Smooth muscle cell (in vitro differentiated cells): ENCODE measurements around the gene AUNIP. TPM values are rescaled to one million over a fixed set of nuclear protein-coding genes. Genes with fewer than 3 reads are reported as not detected.

ENCODE experiments used
- DNase-seq: peaks from one replicate; lab custom pipeline; 2025; ENCODE audit not compliant: unreplicated experiment; lab: John Stamatoyannopoulos, UW
- H2AFZ ChIP-seq: fragments of 200-600 bp; sonication (generic); 2 replicates; pipeline ENCODE4 v1.6.0; 2016; ENCODE audit warnings: antibody characterized with exemption, low read depth, mild to moderate bottlenecking
- H3F3A ChIP-seq: fragments of 200-600 bp; sonication (generic); 2 replicates; pipeline ENCODE4 v1.6.0; 2017; ENCODE audit warnings: antibody characterized with exemption, low read depth
- H3K27ac ChIP-seq: fragments of 200-600 bp; sonication (generic); 2 replicates; pipeline ENCODE4 v1.5.1; 2016; ENCODE audit warnings: low read depth, mild to moderate bottlenecking
- H3K27me3 ChIP-seq: fragments of 200-600 bp; sonication (generic); 2 replicates; pipeline ENCODE4 v1.6.1; 2016; ENCODE audit warnings: low read depth, mild to moderate bottlenecking
- H3K36me3 ChIP-seq: fragments of 200-600 bp; sonication (generic); 2 replicates; pipeline ENCODE4 v1.5.1; 2016; ENCODE audit warnings: low read depth
- H3K4me1 ChIP-seq: fragments of 200-600 bp; sonication (generic); 2 replicates; pipeline ENCODE4 v1.5.1; 2016; ENCODE audit warnings: low read depth
- H3K4me2 ChIP-seq: fragments of 200-600 bp; sonication (generic); 2 replicates; pipeline ENCODE4 v1.6.0; 2016; ENCODE audit warnings: mild to moderate bottlenecking
- H3K4me3 ChIP-seq: fragments of 200-600 bp; sonication (generic); 2 replicates; pipeline ENCODE4 v1.5.1; 2016; ENCODE audit warnings: mild to moderate bottlenecking
- H3K79me2 ChIP-seq: fragments of 200-600 bp; sonication (generic); 2 replicates; pipeline ENCODE4 v1.6.0; 2016; ENCODE audit warnings: low read depth, mild to moderate bottlenecking
- H3K9ac ChIP-seq: fragments of 200-600 bp; sonication (generic); 2 replicates; pipeline ENCODE4 v1.6.0; 2016; ENCODE audit warnings: low read depth
- H3K9me3 ChIP-seq: fragments of 200-600 bp; sonication (generic); replicated peaks from 2 replicates; pipeline ENCODE4 v1.5.1; 2016; ENCODE audit warnings: low read depth
- H4K20me1 ChIP-seq: fragments of 200-600 bp; sonication (generic); 2 replicates; pipeline ENCODE4 v1.6.0; 2016; ENCODE audit warnings: low read depth
- CTCF ChIP-seq: fragments of 200-600 bp; sonication (generic); IDR thresholded peaks from 2 replicates; pipeline ENCODE4 v1.5.1; 2017; ENCODE audit warnings: borderline replicate concordance, mild to moderate bottlenecking, antibody characterized with exemption; ENCODE audit not compliant: insufficient read depth, poor library complexity, severe bottlenecking
- WGBS: methylation state at CpG from one replicate; pipeline ENCODE4 v1.1.7; 2016; ENCODE audit warnings: low lambda C conversion rate; 5-methylcytosine and 5-hydroxymethylcytosine counted together
- polyA plus RNA-seq: library from polyadenylated mRNA; unstranded; fragments of >200 nt; fragmentation: Nextera tagmentation; extraction: Ambion mirVana; gene quantifications from 2 replicates; pipeline ENCODE4 v1.2.1, GENCODE V29; 2016
- total RNA-seq: library from RNA; depleted of rRNA; stranded (reverse); fragments of >200 nt; gene quantifications from 2 replicates; pipeline ENCODE4 v1.2.3, GENCODE V29; 2014

The AUNIP gene
- total and polyA plus RNA-seq, 2 experiments from 2014 or later: 0.18 to 1.3 TPM

GRCh38 chr1:25837262-25837875, 21.9 kb downstream of the AUNIP start:
- Histone ChIP-seq H4K20me1 (no peaks in the 10 kb centered on the region), H3K9me3 (no peaks in the 10 kb centered on the region), H3K27ac (no peak overlapping the region), H3F3A (peaks cover 17% of the 10 kb centered on the region), H3K4me1 (no peaks in the 10 kb centered on the region), H2AFZ (no peak overlapping the region), H3K9ac (no peak overlapping the region), H3K4me3 (no peak overlapping the region), H3K4me2 (no peak overlapping the region), H3K79me2 (no peaks in the 10 kb centered on the region), H3K27me3 (no peaks in the 10 kb centered on the region), H3K36me3 (no peaks in the 10 kb centered on the region)
- no peak for DNase-seq
- 88% methylated on average over 1 of the region's 1 CpG for WGBS
- TF ChIP-seq CTCF: peak; percentile 22

- no peaks in the 10 kb centered on the region for H3K27me3 ChIP-seq
- H3K4me3 ChIP-seq: no peak overlapping the region
- no peaks in the 10 kb centered on the region for H4K20me1 ChIP-seq
- peaks cover 3% of the 10 kb centered on the region for H3K36me3 ChIP-seq
- no peak overlapping the region for H3K9ac ChIP-seq
- no peaks in the 10 kb centered on the region for H3K79me2 ChIP-seq
- H3F3A ChIP-seq: peaks cover 17% of the 10 kb centered on the region
- H3K4me1 ChIP-seq: no peaks in the 10 kb centered on the region
- H3K9me3 ChIP-seq: no peaks in the 10 kb centered on the region
- no peak overlapping the region for H2AFZ ChIP-seq
- no peak for DNase-seq
- 74% methylated on average over 3 of the region's 3 CpGs for WGBS
- no peak overlapping the region for H3K27ac ChIP-seq
- TF ChIP-seq CTCF: no peak
- no peak overlapping the region for H3K4me2 ChIP-seq
Observed at GRCh38 chr1:25836695-25837094, 22.6 kb downstream of the AUNIP start.

- Histone ChIP-seq H3K9me3 (no peaks in the 10 kb centered on the region), H3K4me2 (no peak overlapping the region), H3K36me3 (peaks cover 19% of the 10 kb centered on the region), H3F3A (peaks cover 17% of the 10 kb centered on the region), H3K27me3 (no peaks in the 10 kb centered on the region), H3K27ac (peak overlapping the region; percentile 65), H2AFZ (no peak overlapping the region), H4K20me1 (no peaks in the 10 kb centered on the region), H3K9ac (no peak overlapping the region), H3K4me1 (no peaks in the 10 kb centered on the region), H3K79me2 (no peaks in the 10 kb centered on the region), H3K4me3 (no peak overlapping the region)
- no peak for TF ChIP-seq CTCF
- WGBS: 76% methylated on average over 3 of the region's 3 CpGs
- DNase-seq: no peak
Observed at GRCh38 chr1:25834894-25835293, 24.4 kb downstream of the AUNIP start.

- 99% methylated on average over 5 of the region's 5 CpGs for WGBS
- H3K36me3 ChIP-seq: peaks cover 24% of the 10 kb centered on the region
- no peak for DNase-seq
Observed at GRCh38 chr1:25833158-25833557, 26.1 kb downstream of the AUNIP start.

More at GRCh38 chr1:25833158-25833557, 26.1 kb downstream of the AUNIP start:
- H3K27ac ChIP-seq: no peak overlapping the region
- H3K9ac ChIP-seq: no peak overlapping the region
- no peak overlapping the region for H3K4me2 ChIP-seq
- H3F3A ChIP-seq: peaks cover 17% of the 10 kb centered on the region
- H3K79me2 ChIP-seq: no peaks in the 10 kb centered on the region
- no peaks in the 10 kb centered on the region for H3K27me3 ChIP-seq
- no peaks in the 10 kb centered on the region for H3K4me1 ChIP-seq
- H2AFZ ChIP-seq: no peak overlapping the region
- TF ChIP-seq CTCF: no peak
- H4K20me1 ChIP-seq: no peaks in the 10 kb centered on the region
- H3K4me3 ChIP-seq: no peak overlapping the region
- H3K9me3 ChIP-seq: no peaks in the 10 kb centered on the region
